Measurements from ENCODE around the gene PTGDS. TPM values are rescaled to one million over a fixed set of nuclear protein-coding genes. Genes with fewer than 3 reads are reported as not detected.

PTGDS gene
- total RNA-seq, 1 donor from 2014 or later: 477 TPM

DNA sequence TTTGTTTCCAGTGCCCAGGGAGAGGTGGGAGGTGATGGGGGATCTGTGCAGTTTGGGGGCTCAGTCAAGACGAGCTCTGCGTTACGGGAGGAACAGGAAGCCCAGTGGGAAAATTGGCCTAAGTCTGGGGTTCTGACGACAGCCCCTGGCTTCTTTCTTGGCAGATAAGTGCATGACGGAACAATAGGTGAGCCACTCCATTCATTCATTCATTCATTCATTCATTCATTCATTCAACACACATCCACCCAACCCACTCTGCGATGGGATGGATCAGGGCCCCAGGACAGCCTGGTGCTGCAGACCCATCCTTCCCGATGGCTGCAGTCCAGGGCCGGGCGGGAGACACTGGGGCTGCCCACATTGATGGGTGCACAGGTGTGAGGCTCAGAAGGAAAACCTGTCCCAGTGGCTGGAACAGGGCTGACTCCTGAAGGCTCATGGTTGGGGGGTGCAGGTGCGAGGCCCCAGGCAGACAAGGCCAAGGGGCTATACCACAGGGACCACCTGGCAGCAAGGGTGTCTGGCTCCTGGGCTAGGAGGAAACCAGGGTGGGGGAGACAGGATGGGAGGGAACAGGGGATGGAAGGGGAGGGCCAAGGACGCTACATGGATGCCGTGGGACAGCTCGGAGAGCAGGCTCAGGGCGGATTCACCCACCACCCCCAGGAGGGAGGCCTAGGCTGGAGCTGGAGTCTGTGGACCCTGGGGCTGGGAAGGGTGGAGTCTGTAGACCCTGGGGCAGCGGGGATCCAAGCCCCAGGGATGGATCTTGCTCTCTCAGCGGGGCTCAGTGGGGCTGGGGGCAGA is 3.6 kb downstream of the PTGDS start:
- ATAC-seq (no peak), DNase-seq (no peak)
- Histone ChIP-seq H3K27ac (peak overlapping the region; percentile 63), H3K4me3 (no peak overlapping the region), H3K36me3 (no peaks in the 10 kb centered on the region), H3K27me3 (peaks cover 18% of the 10 kb centered on the region), H3K4me1 (peaks cover 26% of the 10 kb centered on the region), H3K9me3 (no peaks in the 10 kb centered on the region)
- TF ChIP-seq, protein P1, sequence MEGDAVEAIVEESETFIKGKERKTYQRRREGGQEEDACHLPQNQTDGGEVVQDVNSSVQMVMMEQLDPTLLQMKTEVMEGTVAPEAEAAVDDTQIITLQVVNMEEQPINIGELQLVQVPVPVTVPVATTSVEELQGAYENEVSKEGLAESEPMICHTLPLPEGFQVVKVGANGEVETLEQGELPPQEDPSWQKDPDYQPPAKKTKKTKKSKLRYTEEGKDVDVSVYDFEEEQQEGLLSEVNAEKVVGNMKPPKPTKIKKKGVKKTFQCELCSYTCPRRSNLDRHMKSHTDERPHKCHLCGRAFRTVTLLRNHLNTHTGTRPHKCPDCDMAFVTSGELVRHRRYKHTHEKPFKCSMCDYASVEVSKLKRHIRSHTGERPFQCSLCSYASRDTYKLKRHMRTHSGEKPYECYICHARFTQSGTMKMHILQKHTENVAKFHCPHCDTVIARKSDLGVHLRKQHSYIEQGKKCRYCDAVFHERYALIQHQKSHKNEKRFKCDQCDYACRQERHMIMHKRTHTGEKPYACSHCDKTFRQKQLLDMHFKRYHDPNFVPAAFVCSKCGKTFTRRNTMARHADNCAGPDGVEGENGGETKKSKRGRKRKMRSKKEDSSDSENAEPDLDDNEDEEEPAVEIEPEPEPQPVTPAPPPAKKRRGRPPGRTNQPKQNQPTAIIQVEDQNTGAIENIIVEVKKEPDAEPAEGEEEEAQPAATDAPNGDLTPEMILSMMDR (IDR thresholded peaks at IDR 0.05): no peak
- intact Hi-C loops (cut with DNase I): no loop called here

GRCh38 chr9:136981588-136982231 is 4.4 kb downstream of the PTGDS start:
- H3K4me3 ChIP-seq: no peak overlapping the region
- H3K36me3 ChIP-seq: no peaks in the 10 kb centered on the region
- peak overlapping the region; percentile 63 for H3K27ac ChIP-seq
- intact Hi-C loops (cut with DNase I): no loop called here
- ATAC-seq (no peak), DNase-seq (no peak)
- peaks cover 17% of the 10 kb centered on the region for H3K4me1 ChIP-seq
- TF ChIP-seq, protein P1 (IDR thresholded peaks at IDR 0.05): no peak
- peaks cover 23% of the 10 kb centered on the region for H3K27me3 ChIP-seq
- H3K9me3 ChIP-seq: no peaks in the 10 kb centered on the region

DNA sequence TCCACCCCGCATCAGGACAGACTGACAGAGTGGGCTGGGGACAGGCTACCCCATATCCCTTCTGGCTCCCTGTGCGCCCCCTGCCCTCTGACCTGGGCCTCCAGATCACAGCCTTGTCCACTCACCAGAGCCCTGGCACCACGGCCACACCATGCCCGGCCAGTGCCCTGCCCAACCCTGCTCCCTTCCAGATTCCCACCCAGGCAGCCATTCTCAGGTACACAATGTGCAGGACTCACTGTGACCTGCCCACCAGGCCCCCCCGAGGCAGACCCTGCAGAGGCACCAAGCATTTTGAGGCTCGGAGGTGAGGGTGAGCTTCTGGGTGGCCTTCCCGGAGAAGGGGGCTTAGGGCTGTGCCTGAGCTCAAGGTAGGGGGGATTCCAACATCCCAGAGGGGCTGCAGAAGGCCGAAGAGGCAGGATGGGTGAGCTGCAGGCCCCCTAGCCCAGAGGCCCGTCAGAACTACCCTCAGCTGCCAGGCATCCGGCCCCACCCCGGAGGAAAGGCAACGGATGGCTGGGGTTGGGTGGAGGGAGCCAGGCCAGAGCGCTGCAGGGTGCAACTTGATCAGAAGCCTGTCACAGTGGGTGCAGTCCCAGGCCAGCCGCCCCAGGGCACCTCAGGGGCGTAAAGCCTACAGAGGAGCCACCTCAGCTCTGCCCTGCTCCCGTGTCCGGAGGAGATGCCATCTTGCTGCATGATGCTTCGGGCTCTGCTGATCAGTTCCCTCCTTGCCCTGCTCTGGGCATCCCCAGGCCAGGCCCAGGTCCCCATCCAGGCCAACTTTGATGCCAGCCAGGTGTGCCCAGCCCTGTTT is 5.1 kb downstream of the PTGDS start, which contains the start of gene LCNL1:
TSS of gene LCNL1 (plus strand) at position 762 of the 820 bp plus-strand sequence. CDS start 594 bp downstream, outside the sequence.
- intact Hi-C loops (cut with DNase I): no loop called here
- ATAC-seq (no peak), DNase-seq (no peak)
- Histone ChIP-seq H3K27ac (peak within 1 kb of the TSS; percentile 63), H3K27me3 (peaks cover 23% of the 10 kb centered on the region), H3K4me3 (no peak within 1 kb of the TSS), H3K36me3 (no peaks in the 10 kb centered on the region), H3K9me3 (no peaks in the 10 kb centered on the region), H3K4me1 (peaks cover 11% of the 10 kb centered on the region)
- TF ChIP-seq, protein P1 (IDR thresholded peaks at IDR 0.05): no peak

GRCh38 chr9:136983167-136983566 is 5.9 kb downstream of the PTGDS start:
- H3K9me3 ChIP-seq: no peaks in the 10 kb centered on the region
- no peak for DNase-seq
- ATAC-seq: no peak
- H3K27me3 ChIP-seq: peaks cover 23% of the 10 kb centered on the region
- H3K4me3 ChIP-seq: no peak overlapping the region
- TF ChIP-seq, protein P1 (IDR thresholded peaks at IDR 0.05): no peak
- H3K4me1 ChIP-seq: peaks cover 5% of the 10 kb centered on the region
- H3K36me3 ChIP-seq: no peaks in the 10 kb centered on the region
- intact Hi-C loops (cut with DNase I): no loop called here
- no peak overlapping the region for H3K27ac ChIP-seq

- no peaks in the 10 kb centered on the region for H3K36me3 ChIP-seq
- intact Hi-C loops (cut with DNase I): no loop called here
- DNase-seq (no peak), ATAC-seq (no peak)
- peaks cover 5% of the 10 kb centered on the region for H3K4me1 ChIP-seq
- TF ChIP-seq, protein P1 (IDR thresholded peaks at IDR 0.05): no peak
- H3K27me3 ChIP-seq: peaks cover 23% of the 10 kb centered on the region
- no peaks in the 10 kb centered on the region for H3K9me3 ChIP-seq
- H3K27ac ChIP-seq: no peak overlapping the region
- H3K4me3 ChIP-seq: no peak overlapping the region
These were observed 6.5 kb downstream of the PTGDS start for GRCh38 chr9:136983656-136984314.

Measured in upper lobe of right lung (tissue), 1 donor.